Keratinocyte (primary cell): Measurements from ENCODE around the gene UGT1A10.

Experiments used
- EZH2 ChIP-seq: IDR thresholded peaks from one replicate; pipeline ENCODE4 v1.6.1; 2012; ENCODE audit warnings: inconsistent platforms, mild to moderate bottlenecking, low read length, moderate library complexity
- TF ChIP-seq, protein P1 (sequence below), 3 experiments: IDR thresholded peaks in 1 of 3; conservative IDR thresholded peaks in 1 of 3; optimal IDR thresholded peaks in 1 of 3; 2 replicates in 2 of 3; 3 replicates in 1 of 3; pipeline versions ENCODE3 to v1.5.1; 2011; ENCODE audit warnings: low read length in 3 of 3, mild to moderate bottlenecking in 3 of 3, moderate library complexity in 2 of 3, control low read depth in 1 of 3, inconsistent platforms in 1 of 3; ENCODE audit not compliant: insufficient read depth in 2 of 3; ENCODE audit errors: extremely low read depth in 1 of 3

- TF ChIP-seq, protein P1, sequence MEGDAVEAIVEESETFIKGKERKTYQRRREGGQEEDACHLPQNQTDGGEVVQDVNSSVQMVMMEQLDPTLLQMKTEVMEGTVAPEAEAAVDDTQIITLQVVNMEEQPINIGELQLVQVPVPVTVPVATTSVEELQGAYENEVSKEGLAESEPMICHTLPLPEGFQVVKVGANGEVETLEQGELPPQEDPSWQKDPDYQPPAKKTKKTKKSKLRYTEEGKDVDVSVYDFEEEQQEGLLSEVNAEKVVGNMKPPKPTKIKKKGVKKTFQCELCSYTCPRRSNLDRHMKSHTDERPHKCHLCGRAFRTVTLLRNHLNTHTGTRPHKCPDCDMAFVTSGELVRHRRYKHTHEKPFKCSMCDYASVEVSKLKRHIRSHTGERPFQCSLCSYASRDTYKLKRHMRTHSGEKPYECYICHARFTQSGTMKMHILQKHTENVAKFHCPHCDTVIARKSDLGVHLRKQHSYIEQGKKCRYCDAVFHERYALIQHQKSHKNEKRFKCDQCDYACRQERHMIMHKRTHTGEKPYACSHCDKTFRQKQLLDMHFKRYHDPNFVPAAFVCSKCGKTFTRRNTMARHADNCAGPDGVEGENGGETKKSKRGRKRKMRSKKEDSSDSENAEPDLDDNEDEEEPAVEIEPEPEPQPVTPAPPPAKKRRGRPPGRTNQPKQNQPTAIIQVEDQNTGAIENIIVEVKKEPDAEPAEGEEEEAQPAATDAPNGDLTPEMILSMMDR (optimal IDR thresholded peaks at IDR 0.05 in 1 of 3, IDR thresholded peaks at IDR 0.05 in 1 of 3, conservative IDR thresholded peaks at IDR 0.05 in 1 of 3; ENCODE audit: extremely low read depth in 1 of 3, insufficient read depth in 2 of 3, low read length in 3 of 3), result no peak
- TF ChIP-seq EZH2, result no peak
These were observed 38.1 kb downstream of the UGT1A10 start for GRCh38 chr2:233674314-233674713.
